CD4-positive, alpha-beta T cell treated with Interferon gamma for 1 hour (primary cell): ENCODE results near the gene TNS3.

Experiments used
- DNase-seq: peaks from one replicate; pipeline ENCODE4 v3.0.0-alpha.2; 2020

The TNS3 gene

GRCh38 chr7:47314248-47314647 lies 267.7 kb downstream of the TNS3 start:
- DNase-seq, result no peak

GRCh38 chr7:47313564-47313963 lies 268.3 kb downstream of the TNS3 start:
- no peak for DNase-seq

- DNase-seq, result no peak
Measured at GRCh38 chr7:47311891-47312290, 270.0 kb downstream of the TNS3 start.

- no peak for DNase-seq
Measured at GRCh38 chr7:47310020-47310419, 271.9 kb downstream of the TNS3 start.

GRCh38 chr7:47308808-47309207 lies 273.1 kb downstream of the TNS3 start:
- no peak for DNase-seq

GRCh38 chr7:47307311-47307710 lies 274.6 kb downstream of the TNS3 start:
- DNase-seq, result no peak

GRCh38 chr7:47304727-47305719 lies 276.9 kb downstream of the TNS3 start:
- DNase-seq, result no peak

GRCh38 chr7:47303695-47304453 lies 278.0 kb downstream of the TNS3 start:
- no peak for DNase-seq

GRCh38 chr7:47303014-47303694 lies 278.8 kb downstream of the TNS3 start:
- DNase-seq, result no peak

GRCh38 chr7:47302560-47302959 lies 279.4 kb downstream of the TNS3 start:
- DNase-seq, result no peak

- no peak for DNase-seq
Measured at GRCh38 chr7:47301657-47302295, 280.1 kb downstream of the TNS3 start.

- no peak for DNase-seq
Measured at GRCh38 chr7:47301105-47301477, 280.8 kb downstream of the TNS3 start.

GRCh38 chr7:47300472-47301104 lies 281.3 kb downstream of the TNS3 start:
- no peak for DNase-seq

GRCh38 chr7:47299496-47299895 lies 282.4 kb downstream of the TNS3 start:
- DNase-seq, result no peak

- DNase-seq, result no peak
Measured at GRCh38 chr7:47298636-47299035, 283.3 kb downstream of the TNS3 start.

GRCh38 chr7:47297120-47297519 lies 284.8 kb downstream of the TNS3 start:
- no peak for DNase-seq

- no peak for DNase-seq
Measured at GRCh38 chr7:47295606-47296005, 286.3 kb downstream of the TNS3 start.

GRCh38 chr7:47294556-47295222 lies 287.2 kb downstream of the TNS3 start:
- no peak for DNase-seq

GRCh38 chr7:47293884-47294555 lies 287.9 kb downstream of the TNS3 start:
- DNase-seq, result no peak

GRCh38 chr7:47292832-47293309 lies 289.0 kb downstream of the TNS3 start:
- no peak for DNase-seq

GRCh38 chr7:47291461-47292081 lies 290.3 kb downstream of the TNS3 start:
- DNase-seq, result no peak
